NOMO-1 treated with DMSO at 0.1 percent for 48 hours (cell line): ENCODE results near the gene FAP.
A peak's percentile ranks its signal among the peaks of the same experiment; 100 is the strongest.

Source experiments
- DNase-seq: peaks from one replicate; lab custom pipeline; 2025; ENCODE audit not compliant: unreplicated experiment; lab: John Stamatoyannopoulos, UW

Gene FAP, protein sequence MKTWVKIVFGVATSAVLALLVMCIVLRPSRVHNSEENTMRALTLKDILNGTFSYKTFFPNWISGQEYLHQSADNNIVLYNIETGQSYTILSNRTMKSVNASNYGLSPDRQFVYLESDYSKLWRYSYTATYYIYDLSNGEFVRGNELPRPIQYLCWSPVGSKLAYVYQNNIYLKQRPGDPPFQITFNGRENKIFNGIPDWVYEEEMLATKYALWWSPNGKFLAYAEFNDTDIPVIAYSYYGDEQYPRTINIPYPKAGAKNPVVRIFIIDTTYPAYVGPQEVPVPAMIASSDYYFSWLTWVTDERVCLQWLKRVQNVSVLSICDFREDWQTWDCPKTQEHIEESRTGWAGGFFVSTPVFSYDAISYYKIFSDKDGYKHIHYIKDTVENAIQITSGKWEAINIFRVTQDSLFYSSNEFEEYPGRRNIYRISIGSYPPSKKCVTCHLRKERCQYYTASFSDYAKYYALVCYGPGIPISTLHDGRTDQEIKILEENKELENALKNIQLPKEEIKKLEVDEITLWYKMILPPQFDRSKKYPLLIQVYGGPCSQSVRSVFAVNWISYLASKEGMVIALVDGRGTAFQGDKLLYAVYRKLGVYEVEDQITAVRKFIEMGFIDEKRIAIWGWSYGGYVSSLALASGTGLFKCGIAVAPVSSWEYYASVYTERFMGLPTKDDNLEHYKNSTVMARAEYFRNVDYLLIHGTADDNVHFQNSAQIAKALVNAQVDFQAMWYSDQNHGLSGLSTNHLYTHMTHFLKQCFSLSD

DNA sequence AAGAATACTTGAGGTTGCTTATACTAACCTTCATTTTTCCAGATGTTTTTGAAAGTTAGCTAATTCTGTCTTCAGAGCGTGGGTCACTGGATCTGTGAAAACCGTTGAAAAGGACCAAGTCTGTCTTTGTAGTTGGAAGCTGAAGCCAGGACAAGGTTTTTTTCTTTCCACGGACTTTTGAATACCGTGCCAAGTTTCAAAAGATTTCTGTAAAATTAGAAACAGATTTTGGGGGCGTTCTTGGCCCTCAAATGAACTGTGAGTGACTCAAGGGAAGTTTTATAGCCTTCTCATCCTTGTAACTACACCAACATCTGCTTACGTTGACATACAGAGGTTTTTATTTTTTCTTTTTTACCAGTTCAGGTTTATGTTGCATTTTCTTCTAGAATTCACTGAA lies at the start of gene FAP:
FAP (minus strand) TSS at position 152 of the 400 bp plus-strand sequence; CDS start at position 34, 118 bp downstream.
- no peak for DNase-seq

DNA sequence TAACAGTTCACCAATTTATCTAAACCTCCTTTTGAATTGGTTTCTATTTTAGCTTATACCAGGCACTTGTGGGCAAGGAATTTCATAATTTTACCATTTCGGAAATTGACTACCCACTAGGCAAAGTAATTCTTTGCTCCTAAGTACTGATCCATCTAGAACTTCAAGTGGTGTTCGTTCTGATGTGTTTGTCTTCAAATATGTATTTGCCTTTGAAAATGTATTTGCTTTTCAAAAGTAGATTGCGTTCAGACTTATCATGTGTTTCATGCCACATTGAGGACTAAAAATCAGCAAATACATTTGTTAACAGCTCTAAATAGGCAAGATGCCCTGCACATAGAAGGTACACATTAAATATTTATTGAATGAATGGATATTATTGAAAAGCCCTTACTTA lies 48.5 kb upstream of the FAP start:
- DNase-seq: no peak

DNA sequence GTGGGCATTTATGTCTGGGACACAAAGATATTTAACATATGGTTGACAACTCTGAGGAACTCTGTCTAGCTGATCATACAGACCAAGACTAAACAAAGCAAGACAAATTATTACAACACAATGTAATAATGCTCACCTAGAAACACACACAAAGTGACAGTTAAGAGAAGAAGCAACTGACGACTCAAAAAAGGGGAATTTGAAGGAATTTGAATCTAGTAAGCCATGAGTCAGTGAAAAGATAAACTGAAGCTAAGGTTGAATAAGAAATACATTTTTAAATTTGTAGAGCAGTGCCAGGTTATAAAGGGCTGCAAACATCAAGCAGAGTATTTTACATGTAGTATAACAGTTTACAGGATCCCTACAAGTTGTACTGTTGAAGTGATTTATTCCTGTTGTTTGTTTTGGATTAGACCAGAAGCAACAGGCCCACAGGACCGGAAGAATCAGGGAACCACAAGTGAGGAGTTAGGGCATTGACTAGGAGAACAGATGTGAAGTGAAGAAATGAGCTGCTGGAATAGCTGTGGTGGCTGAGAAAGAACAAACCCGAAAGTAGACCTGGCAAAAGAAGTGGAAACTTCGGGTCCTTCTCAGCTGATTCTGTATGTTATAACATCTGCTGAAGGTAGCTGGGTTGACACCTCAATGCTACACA lies 39.6 kb upstream of the FAP start:
- peak; percentile 25 for DNase-seq

DNA sequence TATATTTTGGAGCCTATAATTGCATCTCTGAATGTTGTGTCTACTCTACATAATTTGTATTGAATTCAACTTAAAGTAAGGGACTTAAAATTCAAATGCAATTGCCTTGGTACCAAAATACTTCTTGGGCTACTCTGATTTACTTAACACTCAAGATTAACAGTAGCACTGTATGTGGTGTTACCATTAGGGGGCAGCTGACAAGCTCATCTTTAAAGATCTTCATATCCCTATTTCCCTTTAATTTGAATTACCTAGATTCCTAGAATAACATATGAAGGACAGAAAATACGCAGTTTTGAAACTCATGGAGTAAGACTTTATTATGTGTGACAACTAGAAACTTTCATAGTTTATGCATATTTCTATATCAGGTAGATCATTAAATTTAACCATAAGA lies 37.4 kb upstream of the FAP start:
- no peak for DNase-seq

DNA sequence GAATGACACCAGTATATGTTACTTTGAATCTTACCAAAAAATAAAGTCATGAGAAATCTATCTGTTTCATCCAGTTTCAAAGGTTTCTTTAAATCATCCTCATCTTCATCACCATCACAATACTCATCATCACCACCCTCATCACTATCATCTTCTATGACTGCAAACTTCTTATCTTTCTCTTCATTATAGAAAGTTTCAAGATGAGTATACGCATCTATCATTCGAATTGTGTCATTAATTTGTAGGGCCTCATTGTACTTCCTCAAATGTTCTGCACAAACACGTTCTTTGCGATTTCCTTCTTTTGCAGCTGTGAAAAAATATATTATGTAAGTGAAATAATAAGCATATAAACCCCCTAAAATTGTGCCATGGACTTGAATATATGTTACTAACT lies 34.1 kb upstream of the FAP start:
- peak; percentile 58 for DNase-seq

DNA sequence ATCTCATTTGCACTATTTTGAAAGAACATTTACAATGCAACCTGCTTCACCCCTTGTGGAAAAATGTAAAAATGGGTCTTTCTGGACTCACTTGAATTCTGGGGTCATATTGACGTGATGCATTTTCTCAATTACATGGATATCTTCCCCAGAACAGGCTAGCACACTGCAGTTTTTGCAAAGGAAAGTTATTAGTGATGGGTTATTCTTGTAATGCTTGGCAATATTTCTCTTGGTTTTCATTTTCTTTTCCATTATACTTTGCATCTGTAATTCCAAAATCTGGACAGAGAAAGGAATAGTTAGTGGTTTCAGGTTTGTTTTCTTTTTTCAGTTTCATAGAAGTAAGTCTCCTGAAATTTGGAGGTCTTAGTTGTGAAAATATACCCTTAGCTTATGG lies 24.8 kb upstream of the FAP start:
- DNase-seq: peak; percentile 3

DNA sequence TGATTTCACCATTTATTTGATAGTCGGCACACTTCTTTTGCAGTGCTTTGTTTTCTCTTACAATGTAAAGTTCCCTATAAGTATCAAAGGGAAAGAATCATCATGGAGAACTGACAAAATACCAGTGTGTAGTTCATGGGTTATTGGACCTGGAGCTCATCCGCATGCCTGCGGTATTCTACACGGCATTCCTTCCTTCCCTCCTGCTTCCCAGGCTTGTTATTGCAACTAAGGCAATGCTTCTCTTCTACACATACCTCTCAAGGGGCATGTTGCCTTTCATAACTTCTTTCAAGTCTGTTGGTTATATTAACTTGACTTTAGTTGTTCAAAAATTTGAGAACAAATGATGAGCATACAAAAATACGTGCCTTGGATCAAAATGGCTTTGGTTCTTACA lies 24.3 kb upstream of the FAP start:
- DNase-seq: no peak

DNA sequence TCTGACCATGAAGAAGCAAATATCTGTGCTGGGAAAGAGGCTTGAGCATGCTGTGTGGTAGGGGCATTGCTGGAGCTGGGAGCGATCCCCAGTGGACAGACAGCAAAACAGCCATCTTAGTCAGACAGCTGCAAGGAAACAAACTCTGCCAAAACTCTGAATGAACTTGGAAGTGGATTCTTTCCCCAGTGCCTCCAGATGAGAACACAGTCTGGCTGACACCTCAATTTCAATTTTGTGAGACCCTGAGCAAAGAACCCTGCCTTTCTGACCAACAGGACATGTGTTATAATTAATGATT lies 23.2 kb upstream of the FAP start:
- DNase-seq: no peak

DNA sequence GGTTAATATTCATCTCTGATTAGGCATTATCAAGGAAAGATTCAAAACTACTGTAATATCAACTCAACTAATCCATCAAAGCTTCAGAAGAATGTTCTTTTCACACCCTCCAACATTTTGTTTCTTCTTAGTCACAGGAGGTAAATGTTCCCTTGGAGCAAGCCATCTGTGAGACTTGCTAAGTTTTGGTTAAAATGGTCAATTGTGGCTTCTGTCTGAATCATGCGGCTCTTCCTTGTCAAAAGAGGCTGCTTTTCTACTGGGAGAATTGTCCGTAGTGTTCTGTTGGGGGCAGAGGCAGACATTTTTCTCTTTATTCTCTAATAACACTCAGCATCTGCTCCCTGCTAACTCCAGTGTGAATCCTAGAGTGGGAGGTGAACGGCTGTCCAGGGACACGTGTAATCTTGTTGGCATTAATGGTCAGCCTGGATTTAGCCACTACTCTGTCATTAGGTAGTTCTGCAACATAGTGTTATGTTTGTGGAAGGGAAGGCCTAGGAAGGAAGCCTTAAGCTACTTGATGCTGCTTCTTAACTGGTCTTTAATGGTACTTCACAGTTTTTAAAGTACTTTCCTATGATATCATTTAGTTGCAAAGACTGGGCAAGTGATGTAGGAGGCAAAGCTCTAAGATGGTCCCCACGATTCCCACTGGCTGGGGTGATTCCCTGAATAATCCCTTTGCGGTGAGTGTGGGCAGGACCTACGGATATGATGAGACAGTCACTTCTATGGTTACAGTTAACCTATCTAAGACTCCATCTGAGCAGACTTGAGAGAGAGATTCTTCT lies 22.6 kb upstream of the FAP start:
- DNase-seq: no peak

DNA sequence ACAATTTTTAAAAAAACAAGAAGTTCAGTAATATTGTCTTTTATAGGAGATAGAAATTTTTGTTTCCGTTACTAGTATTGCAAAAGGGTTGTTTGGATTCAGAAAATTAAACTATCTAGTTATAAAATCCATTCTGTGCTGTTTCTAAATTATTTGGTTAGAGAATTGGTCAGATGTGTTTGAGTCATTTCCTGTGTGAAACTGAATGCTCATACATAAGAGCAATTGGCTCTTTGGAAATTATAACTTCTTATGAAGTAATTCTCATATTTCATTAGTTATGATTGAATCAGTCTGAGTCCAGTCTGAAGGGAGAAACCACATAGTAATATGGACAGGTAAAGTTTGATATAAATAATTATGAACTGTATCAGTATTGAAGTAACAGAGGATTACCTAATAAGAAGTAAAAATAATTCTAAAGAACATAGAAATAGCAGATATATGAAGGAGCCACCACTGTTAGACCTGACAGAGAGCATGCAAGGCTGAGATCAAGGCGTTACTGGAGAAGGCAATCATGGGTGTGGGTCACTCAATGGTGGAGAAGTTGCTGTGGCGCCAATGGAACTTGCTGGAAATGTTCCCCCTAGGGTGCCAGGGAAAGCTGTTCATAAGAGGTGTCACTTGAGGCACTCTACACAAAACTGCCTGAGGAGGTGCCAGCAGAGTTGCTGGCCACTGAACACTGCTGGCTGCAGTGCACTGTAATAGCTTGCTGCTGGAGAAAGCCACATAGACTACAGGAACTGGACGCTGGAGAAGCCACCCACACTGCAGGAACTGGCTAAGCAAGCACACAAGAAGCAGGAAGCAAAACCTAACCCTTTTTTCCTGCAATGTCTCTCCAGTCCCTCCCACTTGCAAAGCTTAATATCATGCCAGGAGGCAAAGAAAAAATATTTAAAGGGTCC lies 18.0 kb upstream of the FAP start:
- DNase-seq: peak; percentile 84

DNA sequence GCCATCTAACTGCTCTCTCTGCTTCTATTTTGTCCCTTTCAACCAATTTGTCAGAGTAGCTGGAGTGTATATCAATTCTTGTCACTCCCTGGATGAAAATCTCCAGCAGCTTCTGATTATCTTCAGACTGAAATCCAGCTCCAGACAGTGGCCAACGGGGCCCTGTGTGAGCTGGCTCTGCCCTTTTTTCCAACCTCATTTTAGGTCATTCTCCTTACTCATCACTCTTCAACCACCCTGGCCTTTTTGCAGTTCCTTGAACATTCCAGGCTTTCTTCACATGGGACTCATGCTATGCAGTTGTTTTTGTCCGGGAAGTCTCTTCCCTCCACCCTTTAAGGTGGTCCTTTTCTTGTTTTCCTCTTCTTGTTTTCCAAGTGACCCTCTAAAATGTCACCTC lies 15.4 kb upstream of the FAP start:
- DNase-seq: no peak

DNA sequence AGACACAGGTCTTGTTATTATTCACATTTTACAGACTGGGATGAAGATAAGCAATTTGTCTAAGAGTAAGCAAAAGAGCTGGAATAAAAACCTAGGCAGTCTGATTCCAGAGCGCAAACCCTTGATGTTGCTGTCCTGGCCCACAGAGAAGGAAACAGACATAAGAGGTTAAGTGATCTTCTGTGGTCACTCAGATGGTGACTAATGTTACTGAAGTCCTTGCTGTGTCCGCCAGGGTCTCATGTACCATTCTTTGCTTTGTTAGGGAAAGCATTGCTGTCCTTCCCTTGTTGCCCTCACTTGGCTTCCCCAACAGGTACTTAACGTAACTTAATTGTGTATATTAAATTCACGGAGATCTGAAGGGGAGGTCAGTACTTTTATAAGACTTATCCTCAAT lies 14.9 kb upstream of the FAP start:
- DNase-seq: no peak

DNA sequence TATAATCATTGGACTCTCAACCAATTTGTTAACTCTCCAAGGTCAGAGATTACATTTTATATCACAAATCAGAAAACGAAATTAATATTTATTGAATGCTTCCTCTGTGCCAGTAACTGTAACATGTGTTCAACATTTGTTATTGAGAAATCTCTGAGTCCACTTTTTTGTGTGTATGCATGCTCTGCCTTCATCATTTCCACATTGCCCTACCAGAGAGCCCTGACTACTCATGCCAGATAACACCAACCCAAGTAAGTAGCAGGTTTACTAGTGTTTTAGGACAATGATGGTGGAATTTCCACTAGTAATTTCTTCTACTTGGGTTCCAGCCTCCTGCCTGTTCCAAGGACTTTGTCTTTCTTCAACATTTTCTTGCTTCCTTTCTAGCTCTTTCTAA lies 14.2 kb upstream of the FAP start:
- DNase-seq: no peak

DNA sequence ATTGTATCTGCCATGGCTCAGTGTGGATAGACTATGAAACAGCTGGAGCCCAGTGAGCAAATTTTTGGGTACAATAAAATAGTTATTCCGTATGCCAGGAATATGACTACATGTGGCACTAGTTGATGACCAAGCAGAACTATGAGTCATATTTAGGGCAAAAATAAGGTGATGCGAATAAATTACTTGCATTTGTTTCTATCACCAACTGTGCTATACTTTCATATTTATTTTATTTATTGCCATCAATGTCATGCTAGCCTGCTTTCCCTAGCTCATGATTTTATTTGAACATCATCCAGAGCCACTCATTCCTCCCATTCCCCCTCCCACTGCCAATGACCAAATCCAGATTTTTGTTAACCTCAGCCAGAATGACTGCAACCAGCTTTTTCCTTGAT lies 13.3 kb upstream of the FAP start:
- DNase-seq: no peak

DNA sequence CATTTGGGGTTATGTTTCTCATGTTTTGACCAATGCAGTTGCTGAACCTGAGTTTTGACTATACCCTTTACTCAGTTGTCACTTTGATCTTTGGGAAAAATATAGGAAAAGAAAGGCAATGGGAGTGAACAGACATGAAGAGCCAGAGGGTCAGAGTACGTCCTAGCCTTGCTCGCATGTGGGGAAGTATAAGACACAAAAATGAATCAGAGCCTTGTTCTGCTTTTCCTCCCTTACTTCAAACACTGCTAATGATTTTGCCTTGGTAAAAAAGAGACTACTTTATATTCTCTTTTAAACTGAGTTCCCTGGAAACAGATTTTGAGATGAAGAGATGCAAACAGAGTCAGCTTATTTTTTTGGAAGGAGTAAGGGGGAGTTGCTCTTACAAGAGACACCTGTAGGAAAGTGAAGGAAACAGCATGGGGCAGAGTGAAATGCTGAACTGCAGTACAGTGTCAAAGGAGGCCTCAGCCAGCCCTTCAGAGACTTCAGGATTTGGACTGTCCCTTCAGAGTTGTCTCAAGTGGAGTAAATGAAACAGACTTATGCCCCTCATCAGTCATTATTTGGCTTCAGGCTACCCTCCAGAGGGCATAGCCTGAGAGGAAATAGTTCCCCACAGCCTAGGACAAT lies 11.1 kb upstream of the FAP start:
- no peak for DNase-seq

DNA sequence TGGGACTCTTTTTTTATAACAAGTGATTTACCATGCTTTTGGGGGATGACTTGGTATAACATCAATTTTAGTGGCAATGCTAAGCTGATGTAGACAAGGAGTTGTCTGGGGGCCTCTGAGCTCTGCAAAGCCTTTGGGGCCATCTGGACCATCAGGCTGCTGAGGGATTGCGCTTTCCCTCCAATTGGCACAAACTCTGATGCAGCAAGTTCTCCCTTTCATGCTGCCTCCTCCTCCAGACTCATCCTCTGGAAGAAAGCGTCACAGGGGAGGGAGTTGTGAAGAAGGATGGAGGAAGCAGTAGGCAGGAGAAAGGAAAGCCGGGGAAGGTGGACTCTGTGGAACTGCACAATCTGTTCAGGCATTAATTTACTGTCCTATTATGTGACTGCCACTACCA lies 10.2 kb upstream of the FAP start:
- DNase-seq: no peak

DNA sequence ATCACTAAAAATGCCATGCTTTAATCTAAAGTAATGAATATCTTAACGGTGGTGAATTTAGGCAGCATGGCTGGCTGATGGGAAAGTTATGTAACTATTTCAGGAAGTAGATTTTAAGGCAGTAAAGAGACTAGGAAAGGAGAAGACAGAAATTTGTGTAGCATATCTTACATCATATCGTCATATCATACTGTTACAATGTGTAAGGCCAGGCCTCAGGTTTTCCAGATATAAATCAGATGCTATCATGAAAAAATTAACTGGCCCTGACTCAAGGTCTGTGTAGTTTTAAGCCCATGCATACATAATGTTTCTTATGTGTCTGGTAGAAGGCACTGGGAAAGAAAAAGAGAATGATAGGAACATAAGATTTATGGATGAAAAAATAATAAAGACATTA lies 8.9 kb upstream of the FAP start:
- DNase-seq: peak; percentile 51

DNA sequence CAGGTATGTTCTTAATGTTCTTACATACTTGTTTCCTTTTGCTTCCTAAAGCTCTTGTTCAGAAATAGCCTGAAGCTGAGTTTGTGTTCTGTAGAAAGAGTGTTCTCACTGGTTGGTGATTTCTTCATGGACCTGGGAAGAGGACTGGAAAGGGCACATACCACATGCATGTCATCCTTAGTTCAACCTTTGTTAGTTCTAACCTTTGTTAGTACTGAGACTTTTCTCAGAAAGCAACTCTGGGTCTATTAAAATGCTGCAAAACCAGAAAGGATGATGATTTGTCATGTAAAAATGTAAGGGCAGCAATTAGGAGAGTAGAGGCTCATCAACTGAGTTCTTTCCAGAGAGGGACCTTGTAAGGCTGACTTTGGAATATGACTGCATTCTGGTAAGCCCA lies 2.5 kb upstream of the FAP start:
- no peak for DNase-seq

DNA sequence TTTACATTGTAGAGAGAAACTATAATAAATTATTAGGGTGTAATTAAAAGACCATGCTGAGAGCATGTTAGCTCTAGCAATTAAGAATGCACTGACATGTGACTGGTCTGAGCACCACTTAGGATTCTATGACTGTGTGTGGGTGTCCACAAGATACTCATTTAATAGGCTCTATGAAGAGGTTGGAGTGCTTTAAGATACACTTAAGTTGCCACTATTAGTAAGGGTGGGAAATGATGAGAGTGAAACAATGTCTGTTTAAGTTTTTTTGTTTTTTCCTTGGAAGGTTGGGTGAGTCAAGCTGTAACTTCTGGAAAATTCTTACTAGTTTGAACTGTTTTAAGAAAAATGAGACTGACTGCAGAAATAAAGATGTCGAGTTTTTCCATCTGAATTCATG lies 1.8 kb upstream of the FAP start:
- DNase-seq: no peak

DNA sequence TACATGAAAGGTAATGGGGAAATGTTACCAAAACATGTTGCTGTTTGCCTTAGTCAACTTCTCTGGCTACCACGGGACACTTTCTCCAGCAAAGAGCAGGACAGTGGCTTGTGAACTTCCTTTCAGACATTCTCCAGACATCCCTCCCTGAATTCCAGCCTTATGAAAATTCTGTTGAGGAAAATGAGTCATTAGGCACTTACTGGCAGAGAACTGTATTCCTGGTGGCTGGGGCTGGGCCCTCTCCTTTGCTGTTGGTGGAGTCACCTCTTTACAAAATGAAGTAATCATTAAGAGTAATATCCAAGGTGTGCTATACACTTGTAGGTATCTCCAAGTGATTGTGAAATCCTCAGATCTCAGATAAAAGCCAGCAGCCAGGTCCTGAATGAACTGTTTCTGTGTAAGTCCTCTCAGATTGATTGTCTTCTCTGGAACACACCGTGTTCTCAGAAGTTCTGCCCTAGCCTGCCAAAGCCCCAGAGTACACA lies 1.3 kb upstream of the FAP start:
- no peak for DNase-seq
